ENCODE measurements around the gene ADGRB3. TPM values are rescaled to one million over a fixed set of nuclear protein-coding genes. Genes with fewer than 3 reads are reported as not detected.

The ADGRB3 gene
- total and polyA plus RNA-seq, 2 donors from 2014 or later = 0.26 to 2.2 TPM

DNA sequence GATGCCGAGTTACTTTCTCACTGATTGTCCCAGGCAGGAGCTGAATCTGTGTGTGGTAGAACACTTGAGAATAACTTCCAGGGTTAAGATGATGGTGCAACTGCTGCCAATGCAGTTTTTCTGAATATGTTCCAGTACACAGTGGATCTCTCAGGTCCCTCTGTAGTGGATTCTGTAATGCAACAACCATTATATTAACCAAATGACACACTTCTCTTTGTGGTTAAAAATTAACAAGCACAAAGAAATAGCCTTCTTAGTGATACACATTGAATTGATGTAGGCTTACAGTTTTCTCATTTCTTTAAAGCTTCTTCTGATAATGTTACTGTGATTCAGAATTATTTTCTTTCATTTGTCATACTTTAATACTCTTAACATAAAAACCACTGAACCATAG lies 383.8 kb downstream of the ADGRB3 start:
- no peaks in the 10 kb centered on the region for H3K36me3 ChIP-seq (ENCODE audit: control insufficient read depth in 2 of 3, insufficient read depth in 3 of 3, low read length in 3 of 3)
- no peak for DNase-seq
- no peaks in the 10 kb centered on the region for H3K4me1 ChIP-seq (ENCODE audit: control insufficient read depth in 2 of 3, insufficient read depth in 2 of 3, low read depth in 1 of 3, low read length in 3 of 3)
- intact Hi-C loops (cut with DNase I) = no loop called here
- H3K9me3 ChIP-seq (ENCODE audit: control insufficient read depth in 2 of 3, insufficient read depth in 1 of 3, low read length in 3 of 3) = peaks cover 0 to 1% (median 0%) of the 10 kb centered on the region in 3 donors
- no peaks in the 10 kb centered on the region for H3K27me3 ChIP-seq (ENCODE audit: control insufficient read depth, insufficient read depth, low read length)
- H3K4me3 ChIP-seq (ENCODE audit: low read length in 3 of 3) = no peak overlapping the region
- H3K9ac ChIP-seq (ENCODE audit: low read length in 3 of 3) = no peak overlapping the region
- no peak overlapping the region for H3K27ac ChIP-seq (ENCODE audit: low read depth in 2 of 2, low read length in 2 of 2)
- no peak for FAIRE-seq
- TF ChIP-seq, protein P1, sequence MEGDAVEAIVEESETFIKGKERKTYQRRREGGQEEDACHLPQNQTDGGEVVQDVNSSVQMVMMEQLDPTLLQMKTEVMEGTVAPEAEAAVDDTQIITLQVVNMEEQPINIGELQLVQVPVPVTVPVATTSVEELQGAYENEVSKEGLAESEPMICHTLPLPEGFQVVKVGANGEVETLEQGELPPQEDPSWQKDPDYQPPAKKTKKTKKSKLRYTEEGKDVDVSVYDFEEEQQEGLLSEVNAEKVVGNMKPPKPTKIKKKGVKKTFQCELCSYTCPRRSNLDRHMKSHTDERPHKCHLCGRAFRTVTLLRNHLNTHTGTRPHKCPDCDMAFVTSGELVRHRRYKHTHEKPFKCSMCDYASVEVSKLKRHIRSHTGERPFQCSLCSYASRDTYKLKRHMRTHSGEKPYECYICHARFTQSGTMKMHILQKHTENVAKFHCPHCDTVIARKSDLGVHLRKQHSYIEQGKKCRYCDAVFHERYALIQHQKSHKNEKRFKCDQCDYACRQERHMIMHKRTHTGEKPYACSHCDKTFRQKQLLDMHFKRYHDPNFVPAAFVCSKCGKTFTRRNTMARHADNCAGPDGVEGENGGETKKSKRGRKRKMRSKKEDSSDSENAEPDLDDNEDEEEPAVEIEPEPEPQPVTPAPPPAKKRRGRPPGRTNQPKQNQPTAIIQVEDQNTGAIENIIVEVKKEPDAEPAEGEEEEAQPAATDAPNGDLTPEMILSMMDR (IDR thresholded peaks at IDR 0.05; ENCODE audit: borderline replicate concordance, extremely low read depth, insufficient read depth) = no peak

DNA sequence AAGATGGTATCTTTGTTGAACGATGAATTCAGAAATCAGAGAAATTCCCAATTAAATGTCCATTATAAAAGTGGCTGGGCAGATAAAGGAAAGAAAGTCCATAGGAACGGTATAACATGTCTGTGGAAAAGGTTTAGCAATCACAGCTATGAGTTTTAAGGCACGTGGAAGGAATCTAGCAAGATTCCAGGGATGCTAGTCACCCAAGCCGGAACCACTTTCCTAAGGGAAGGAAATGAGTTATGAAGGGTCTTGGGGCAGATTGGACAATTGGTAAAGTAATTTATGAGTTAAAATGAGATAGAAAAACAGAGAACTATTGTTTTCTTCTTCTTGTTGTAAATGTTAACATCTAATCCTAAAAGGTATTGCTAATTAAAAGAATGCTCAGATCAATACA lies 384.8 kb downstream of the ADGRB3 start:
- H3K9me3 ChIP-seq (ENCODE audit: control insufficient read depth in 2 of 3, insufficient read depth in 1 of 3, low read length in 3 of 3) = peaks cover 0 to 1% (median 0%) of the 10 kb centered on the region in 3 donors
- H3K9ac ChIP-seq (ENCODE audit: low read length in 3 of 3) = no peak overlapping the region
- FAIRE-seq (no peak), DNase-seq (no peak)
- intact Hi-C loops (cut with DNase I) = no loop called here
- H3K27ac ChIP-seq (ENCODE audit: low read depth in 2 of 2, low read length in 2 of 2) = no peak overlapping the region
- H3K36me3 ChIP-seq (ENCODE audit: control insufficient read depth in 2 of 3, insufficient read depth in 3 of 3, low read length in 3 of 3) = no peaks in the 10 kb centered on the region
- TF ChIP-seq, protein P1 (IDR thresholded peaks at IDR 0.05; ENCODE audit: borderline replicate concordance, extremely low read depth, insufficient read depth) = no peak
- no peaks in the 10 kb centered on the region for H3K27me3 ChIP-seq (ENCODE audit: control insufficient read depth, insufficient read depth, low read length)
- H3K4me3 ChIP-seq (ENCODE audit: low read length in 3 of 3) = no peak overlapping the region
- no peaks in the 10 kb centered on the region for H3K4me1 ChIP-seq (ENCODE audit: control insufficient read depth in 2 of 3, insufficient read depth in 2 of 3, low read depth in 1 of 3, low read length in 3 of 3)

DNA sequence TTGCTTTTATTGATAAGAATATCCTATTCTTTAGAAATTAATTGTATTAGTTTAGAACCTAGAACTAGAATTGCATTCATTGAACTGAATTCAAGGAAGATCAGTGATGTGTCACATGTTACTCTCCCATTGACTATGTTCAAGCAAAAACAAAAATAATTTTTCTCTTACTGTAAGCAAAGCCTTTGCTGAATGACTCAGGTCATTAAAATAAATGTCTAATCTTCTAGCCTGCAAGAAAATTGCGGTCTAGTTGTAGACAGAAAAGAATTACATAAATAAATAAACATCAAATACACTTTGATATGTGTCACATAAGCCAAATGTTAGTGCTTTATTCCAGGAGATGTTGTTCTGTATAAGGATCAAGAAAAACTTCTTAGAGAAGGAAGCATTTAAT lies 387.9 kb downstream of the ADGRB3 start:
- H3K27me3 ChIP-seq (ENCODE audit: control insufficient read depth, insufficient read depth, low read length) = no peaks in the 10 kb centered on the region
- peaks cover 0 to 1% (median 0%) of the 10 kb centered on the region in 3 donors for H3K9me3 ChIP-seq (ENCODE audit: control insufficient read depth in 2 of 3, insufficient read depth in 1 of 3, low read length in 3 of 3)
- TF ChIP-seq, protein P1 (IDR thresholded peaks at IDR 0.05; ENCODE audit: borderline replicate concordance, extremely low read depth, insufficient read depth) = no peak
- H3K4me3 ChIP-seq (ENCODE audit: low read length in 3 of 3) = no peak overlapping the region
- intact Hi-C loops (cut with DNase I) = no loop called here
- no peak for DNase-seq
- no peak overlapping the region for H3K9ac ChIP-seq (ENCODE audit: low read length in 3 of 3)
- no peaks in the 10 kb centered on the region for H3K4me1 ChIP-seq (ENCODE audit: control insufficient read depth in 2 of 3, insufficient read depth in 2 of 3, low read depth in 1 of 3, low read length in 3 of 3)
- no peak for FAIRE-seq
- H3K27ac ChIP-seq (ENCODE audit: low read depth in 2 of 2, low read length in 2 of 2) = no peak overlapping the region
- H3K36me3 ChIP-seq (ENCODE audit: control insufficient read depth in 2 of 3, insufficient read depth in 3 of 3, low read length in 3 of 3) = no peaks in the 10 kb centered on the region

DNA sequence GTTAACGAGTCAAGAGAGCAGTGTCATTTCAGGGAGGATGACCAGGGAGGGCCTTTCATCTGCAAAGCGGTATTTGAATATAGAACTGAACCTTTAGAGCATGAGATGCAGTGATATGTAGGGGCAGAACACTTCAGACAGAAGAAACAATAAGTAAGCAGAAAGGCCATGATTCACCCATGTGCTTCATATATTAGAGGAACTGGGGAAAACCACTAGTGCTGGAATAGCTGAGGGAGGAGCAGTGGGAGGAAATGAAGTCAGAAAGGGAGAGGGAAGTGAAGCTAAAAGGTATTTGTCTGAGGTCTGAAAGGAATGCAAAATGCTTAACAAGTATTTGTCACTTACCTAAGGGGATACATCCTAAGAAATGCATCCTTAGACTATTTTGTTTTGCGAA lies 391.2 kb downstream of the ADGRB3 start:
- TF ChIP-seq, protein P1 (IDR thresholded peaks at IDR 0.05; ENCODE audit: borderline replicate concordance, extremely low read depth, insufficient read depth) = no peak
- H3K27me3 ChIP-seq (ENCODE audit: control insufficient read depth, insufficient read depth, low read length) = no peaks in the 10 kb centered on the region
- no peak for FAIRE-seq
- intact Hi-C loops (cut with DNase I) = no loop called here
- no peaks in the 10 kb centered on the region for H3K9me3 ChIP-seq (ENCODE audit: control insufficient read depth in 2 of 3, insufficient read depth in 1 of 3, low read length in 3 of 3)
- H3K27ac ChIP-seq (ENCODE audit: low read depth in 2 of 2, low read length in 2 of 2) = no peak overlapping the region
- no peaks in the 10 kb centered on the region for H3K36me3 ChIP-seq (ENCODE audit: control insufficient read depth in 2 of 3, insufficient read depth in 3 of 3, low read length in 3 of 3)
- no peaks in the 10 kb centered on the region for H3K4me1 ChIP-seq (ENCODE audit: control insufficient read depth in 2 of 3, insufficient read depth in 2 of 3, low read depth in 1 of 3, low read length in 3 of 3)
- H3K4me3 ChIP-seq (ENCODE audit: low read length in 3 of 3) = no peak overlapping the region
- no peak for DNase-seq
- H3K9ac ChIP-seq (ENCODE audit: low read length in 3 of 3) = no peak overlapping the region

Measured in kidney (tissue), 14 donors.